GM21381 (cell line): ENCODE measurements around the gene EPHB1.
A peak's percentile ranks its signal among the peaks of the same experiment; 100 is the strongest.

Experiments used
- ATAC-seq: cut with Tn5 transposase; IDR thresholded peaks from one replicate; pipeline ENCODE4 v1.9.1; 2021; ENCODE audit warnings: mild to moderate bottlenecking, moderate library complexity; ENCODE audit not compliant: unreplicated experiment

The EPHB1 gene

GRCh38 chr3:134904776-134905646 is 110.0 kb downstream of the EPHB1 start:
- ATAC-seq = peak; percentile 19

GRCh38 chr3:134905647-134905935 is 110.5 kb downstream of the EPHB1 start:
- no peak for ATAC-seq

- ATAC-seq = no peak
These were observed 113.2 kb downstream of the EPHB1 start for GRCh38 chr3:134908271-134908670.

- no peak for ATAC-seq
These were observed 115.0 kb downstream of the EPHB1 start for GRCh38 chr3:134910026-134910425.

- ATAC-seq = no peak
These were observed 116.8 kb downstream of the EPHB1 start for GRCh38 chr3:134911586-134912548.

GRCh38 chr3:134916276-134916961 is 121.4 kb downstream of the EPHB1 start:
- no peak for ATAC-seq

GRCh38 chr3:134917631-134918030 is 122.6 kb downstream of the EPHB1 start:
- ATAC-seq = no peak

GRCh38 chr3:134918441-134918840 is 123.4 kb downstream of the EPHB1 start:
- peak; percentile 92 for ATAC-seq

- no peak for ATAC-seq
These were observed 127.0 kb downstream of the EPHB1 start for GRCh38 chr3:134922101-134922500.

GRCh38 chr3:134922866-134923265 is 127.8 kb downstream of the EPHB1 start:
- no peak for ATAC-seq

GRCh38 chr3:134923286-134923685 is 128.2 kb downstream of the EPHB1 start:
- ATAC-seq = no peak

GRCh38 chr3:134927599-134927998 is 132.5 kb downstream of the EPHB1 start:
- ATAC-seq = no peak

- no peak for ATAC-seq
These were observed 133.3 kb downstream of the EPHB1 start for GRCh38 chr3:134928392-134928791.

GRCh38 chr3:134928819-134929218 is 133.8 kb downstream of the EPHB1 start:
- no peak for ATAC-seq

GRCh38 chr3:134929976-134930375 is 134.9 kb downstream of the EPHB1 start:
- no peak for ATAC-seq

- no peak for ATAC-seq
These were observed 136.2 kb downstream of the EPHB1 start for GRCh38 chr3:134931045-134931785.

GRCh38 chr3:134932035-134932434 is 137.0 kb downstream of the EPHB1 start:
- ATAC-seq = no peak

- no peak for ATAC-seq
These were observed 138.9 kb downstream of the EPHB1 start for GRCh38 chr3:134933997-134934396.

GRCh38 chr3:134934933-134935332 is 139.9 kb downstream of the EPHB1 start:
- no peak for ATAC-seq

- no peak for ATAC-seq
These were observed 142.4 kb downstream of the EPHB1 start for GRCh38 chr3:134937256-134938028.
